IMR-90 (cell line): ENCODE data around the gene MYO3B. TPM values are rescaled to one million over a fixed set of nuclear protein-coding genes. Genes with fewer than 3 reads are reported as not detected.

Experiments used
- ATAC-seq: fragments of 200-7000 bp; cut with Tn5 transposase; 2 replicates; pipeline ENCODE4 v1.9.1; 2020; ENCODE audit warnings: low read depth, mild to moderate bottlenecking, moderate library complexity
- BruUV-seq: library from RNA; stranded (reverse); fragments of 400-500 nt; replicated peaks from 2 replicates; lab custom pipeline; 2021; lab: Mats Ljungman, UMichigan
- CTCF ChIA-PET: fragments of 300-600 bp; formaldehyde crosslinking; extraction: SDS; loops from one replicate; lab custom pipeline; 2021; ENCODE audit warnings: antibody characterized with exemption; lab: Yijun Ruan, JAX
- POLR2A ChIA-PET: fragments of 300-600 bp; sonication (Branson Sonifier 250); formaldehyde crosslinking; loops from one replicate; lab custom pipeline; 2022; ENCODE audit warnings: antibody characterized with exemption; ENCODE audit not compliant: unreplicated experiment; lab: Charles Lee
- DNase-seq: peaks from one replicate; pipeline ENCODE4 v3.0.0; 2013
- H2AFZ ChIP-seq: replicated peaks from 2 replicates; pipeline ENCODE3; 2013; ENCODE audit warnings: low read length, mild to moderate bottlenecking; ENCODE audit not compliant: poor library complexity
- H2AK5ac ChIP-seq: 2 replicates; pipeline ENCODE4 v1.6.1; 2013; ENCODE audit warnings: low read depth, low read length, inconsistent platforms
- H2AK9ac ChIP-seq: replicated peaks from 2 replicates; pipeline ENCODE3; 2013; ENCODE audit warnings: mild to moderate bottlenecking, low read depth, low read length, moderate library complexity; ENCODE audit not compliant: poor library complexity
- H2BK120ac ChIP-seq: 2 replicates; pipeline ENCODE4 v1.6.1; 2013; ENCODE audit warnings: low read depth, low read length, inconsistent platforms
- H2BK15ac ChIP-seq: 3 replicates; pipeline ENCODE4 v1.6.1; 2013; ENCODE audit warnings: low read depth, low read length, inconsistent platforms
- H2BK20ac ChIP-seq: 2 replicates; pipeline ENCODE4 v1.6.1; 2013; ENCODE audit warnings: low read depth, mild to moderate bottlenecking, inconsistent platforms, low read length, moderate library complexity
- H2BK5ac ChIP-seq: 2 replicates; pipeline ENCODE4 v1.6.1; 2013; ENCODE audit warnings: mild to moderate bottlenecking, low read depth, low read length, inconsistent platforms; ENCODE audit not compliant: poor library complexity, severe bottlenecking
- H3K14ac ChIP-seq: replicated peaks from 2 replicates; pipeline ENCODE4 v1.6.1; 2013; ENCODE audit warnings: low read depth, low read length, inconsistent platforms
- H3K18ac ChIP-seq: 2 replicates; pipeline ENCODE4 v1.6.1; 2013; ENCODE audit warnings: low read depth, low read length, control low read depth
- H3K23ac ChIP-seq: 2 replicates; pipeline ENCODE4 v1.6.1; 2013; ENCODE audit warnings: low read depth, low read length, inconsistent platforms
- H3K27ac ChIP-seq: 2 replicates; pipeline ENCODE4 v1.5.1; 2013; ENCODE audit warnings: mild to moderate bottlenecking, control low read depth, low read length; ENCODE audit not compliant: insufficient read depth
- H3K27me3 ChIP-seq: 2 replicates; pipeline ENCODE4 v1.6.1; 2013; ENCODE audit warnings: low read length; ENCODE audit not compliant: control insufficient read depth, insufficient read depth
- H3K36me3 ChIP-seq: 2 replicates; pipeline ENCODE4 v1.6.1; 2013; ENCODE audit warnings: low read length, mixed read lengths; ENCODE audit not compliant: control insufficient read depth, insufficient read depth
- H3K4ac ChIP-seq: 2 replicates; pipeline ENCODE4 v1.6.1; 2013; ENCODE audit warnings: low read depth, low read length, inconsistent platforms
- H3K4me1 ChIP-seq: 2 replicates; pipeline ENCODE4 v1.6.1; 2013; ENCODE audit warnings: low read length, mixed read lengths; ENCODE audit not compliant: control insufficient read depth, insufficient read depth
- H3K4me2 ChIP-seq: 2 replicates; pipeline ENCODE4 v1.6.1; 2013; ENCODE audit warnings: low read depth, mild to moderate bottlenecking, control low read depth, low read length, moderate library complexity
- H3K4me3 ChIP-seq: 2 replicates; pipeline ENCODE4 v1.5.1; 2013; ENCODE audit warnings: low read depth, mild to moderate bottlenecking, control low read depth, low read length, moderate library complexity; ENCODE audit not compliant: insufficient read depth
- H3K56ac ChIP-seq: 2 replicates; pipeline ENCODE4 v1.6.1; 2013; ENCODE audit warnings: low read length, inconsistent platforms; ENCODE audit not compliant: insufficient read depth; ENCODE audit errors: extremely low read depth
- H3K79me1 ChIP-seq, 2 experiments: 2 replicates each; pipeline ENCODE4 v1.6.1; 2013; ENCODE audit warnings: low read length in 2 of 2, inconsistent platforms in 1 of 2, low read depth in 1 of 2
- H3K9ac ChIP-seq: 2 replicates; pipeline ENCODE4 v1.6.1; 2013; ENCODE audit warnings: low read depth, low read length, control low read depth
- H3K9me1 ChIP-seq: 2 replicates; pipeline ENCODE4 v1.6.1; 2013; ENCODE audit warnings: low read length, inconsistent platforms; ENCODE audit not compliant: insufficient read depth
- H3K9me3 ChIP-seq: 2 replicates; pipeline ENCODE4 v1.6.1; 2013; ENCODE audit warnings: low read length; ENCODE audit not compliant: control insufficient read depth, insufficient read depth
- H4K20me1 ChIP-seq: 2 replicates; pipeline ENCODE4 v1.6.1; 2013; ENCODE audit warnings: low read length, inconsistent platforms; ENCODE audit not compliant: insufficient read depth
- H4K5ac ChIP-seq: 2 replicates; pipeline ENCODE4 v1.6.1; 2013; ENCODE audit warnings: mild to moderate bottlenecking, low read depth, low read length, control low read depth
- H4K8ac ChIP-seq, 2 experiments: 2 replicates each; pipeline ENCODE4 v1.6.1; 2013; ENCODE audit warnings: low read depth in 2 of 2, low read length in 2 of 2, control low read depth in 1 of 2, inconsistent platforms in 1 of 2
- H4K91ac ChIP-seq: 2 replicates; pipeline ENCODE4 v1.6.1; 2013; ENCODE audit warnings: low read depth, low read length, inconsistent platforms; ENCODE audit not compliant: insufficient read depth
- USF2 ChIP-seq: fragments of 150-350 bp; IDR thresholded peaks from 2 replicates; pipeline ENCODE4 v1.6.1; 2017; ENCODE audit warnings: mild to moderate bottlenecking, antibody characterized with exemption, low read length, low read depth
- whole genome bisulfite sequencing, 2 experiments: methylation state at CpG; one replicate each; pipeline versions ENCODE4 v1.1.5 to v1.1.7; 2013; ENCODE audit warnings: missing lambda C conversion rate in 2 of 2; ENCODE audit not compliant: insufficient read length in 1 of 2; ENCODE audit errors: extremely low coverage in 2 of 2; 5-methylcytosine and 5-hydroxymethylcytosine counted together
- dilution Hi-C: fragments of 300-500 bp; cut with HindIII; formaldehyde crosslinking; loops from one replicate; pipeline ENCODE4 v1.14.3; 2018; ENCODE audit warnings: low sequenced_read_pairs; ENCODE audit not compliant: unreplicated experiment
- in situ Hi-C: fragments of 300-500 bp; cut with MboI; formaldehyde crosslinking; loops from 3 replicates; pipeline ENCODE4 v1.14.3; 2019; ENCODE audit warnings: low sequenced_read_pairs, inconsistent platforms, mixed read lengths
- intact Hi-C: fragments of 100-400 bp; cut with micrococcal nuclease; formaldehyde crosslinking; loops from 2 replicates; pipeline ENCODE4 v1.10.0; 2022
- polyA plus RNA-seq, 3 experiments: library from polyadenylated mRNA; depleted of rRNA; stranded (reverse); fragments of >200 nt; gene quantifications; 2 replicates each; pipeline ENCODE4 v1.2.3, GENCODE V29; 2012; ENCODE audit warnings: low replicate concordance in 1 of 3
- total RNA-seq: library from RNA; depleted of rRNA; stranded (reverse); fragments of >200 nt; gene quantifications from 2 replicates; pipeline ENCODE4 v1.2.3, GENCODE V29; 2012

The MYO3B gene
- total and polyA plus RNA-seq, 2 of the 4 experiments (the other 2 are of a cell fraction), result 0.02 TPM; not detected in 1

- dilution Hi-C loops (no loop called here), in situ Hi-C loops (no loop called here), intact Hi-C loops (no loop called here)
- Histone ChIP-seq H2AK5ac (no peak overlapping the region), H3K18ac (no peak overlapping the region), H2AFZ (no peak overlapping the region), H2BK20ac (no peak overlapping the region), H3K4me1 (no peaks in the 10 kb centered on the region), H3K36me3 (no peaks in the 10 kb centered on the region), H3K4ac (no peak overlapping the region), H3K14ac (no peak overlapping the region), H2BK120ac (no peak overlapping the region), H3K79me1 (no peaks in the 10 kb centered on the region), H2BK15ac (no peak overlapping the region), H3K9ac (no peak overlapping the region), H4K5ac (no peak overlapping the region), H4K20me1 (no peaks in the 10 kb centered on the region), H3K27me3 (no peaks in the 10 kb centered on the region), H2BK5ac (no peak overlapping the region), H3K9me3 (no peaks in the 10 kb centered on the region), H3K23ac (no peak overlapping the region), H4K91ac (no peak overlapping the region), H2AK9ac (no peak overlapping the region), H3K27ac (no peak overlapping the region), H4K8ac (no peak overlapping the region), H3K4me3 (no peak overlapping the region), H3K56ac (no peak overlapping the region), H3K9me1 (no peaks in the 10 kb centered on the region), H3K4me2 (no peak overlapping the region)
- ATAC-seq, result no peak
- no peak for DNase-seq
- TF ChIP-seq USF2, result no peak
- BruUV-seq, result no TSS peak
- POLR2A ChIA-PET, result no interaction called here
- no CpG with 5 or more reads among the region's 2 CpGs for WGBS, 2 experiments
- CTCF ChIA-PET, result no interaction called here
Measured at GRCh38 chr2:170587922-170588321, 410.0 kb downstream of the MYO3B start.
